H54 (cell line): ENCODE data around the gene KSR2.

Experiments
- DNase-seq: peaks from one replicate; pipeline ENCODE4 v3.0.0; 2011; ENCODE audit warnings: low spot score, mixed read lengths; ENCODE audit not compliant: insufficient read length
- FAIRE-seq: peaks from 3 replicates; lab custom pipeline; 2011; peaks lifted over from hg19 to GRCh38; lab: Jason Lieb, UNC
- POLR2A ChIP-seq: IDR thresholded peaks from 2 replicates; pipeline ENCODE4 v1.6.1; 2011; ENCODE audit warnings: low read depth, mild to moderate bottlenecking, low read length

Gene KSR2

DNA sequence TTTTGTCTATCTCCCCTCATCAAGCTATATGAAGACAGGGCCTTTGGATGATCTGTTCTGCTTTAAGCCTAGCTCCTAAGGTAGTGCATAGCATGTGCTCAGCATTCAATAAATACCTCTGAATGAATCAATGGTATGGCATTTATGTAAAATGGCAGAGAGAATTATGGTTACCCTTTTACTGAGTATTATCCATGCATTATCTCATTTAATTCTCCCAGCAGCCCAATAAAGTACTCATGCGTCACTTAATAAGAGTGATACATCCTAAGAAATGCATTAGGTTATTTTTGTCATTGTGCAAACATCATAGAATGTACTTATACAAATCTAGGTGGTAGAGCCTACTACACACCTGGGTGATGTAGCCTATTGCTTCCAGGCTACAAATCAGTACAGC is 269.7 kb downstream of the KSR2 start:
- DNase-seq (no peak), FAIRE-seq (no peak)
- TF ChIP-seq POLR2A: no peak

DNA sequence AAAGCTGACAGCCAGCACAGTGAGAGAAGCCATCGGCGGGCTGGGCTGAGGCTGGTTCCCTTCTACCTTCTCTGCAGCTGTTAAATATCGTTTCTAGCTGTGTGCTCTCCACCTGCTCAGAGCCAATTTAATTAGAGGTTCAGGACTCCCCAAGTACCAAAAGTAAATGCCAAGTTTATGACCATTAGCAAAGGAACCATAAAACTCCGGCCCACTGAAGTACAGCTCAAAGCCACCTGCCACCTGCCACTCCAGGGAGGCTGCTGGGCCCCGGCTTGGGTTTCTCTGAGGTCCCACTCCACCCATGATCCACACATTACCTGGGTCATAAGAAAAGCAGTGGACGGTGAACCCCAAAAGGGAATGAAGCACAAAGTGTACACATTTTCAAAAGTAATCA is 272.8 kb downstream of the KSR2 start:
- FAIRE-seq (no peak), DNase-seq (no peak)
- TF ChIP-seq POLR2A: no peak

DNA sequence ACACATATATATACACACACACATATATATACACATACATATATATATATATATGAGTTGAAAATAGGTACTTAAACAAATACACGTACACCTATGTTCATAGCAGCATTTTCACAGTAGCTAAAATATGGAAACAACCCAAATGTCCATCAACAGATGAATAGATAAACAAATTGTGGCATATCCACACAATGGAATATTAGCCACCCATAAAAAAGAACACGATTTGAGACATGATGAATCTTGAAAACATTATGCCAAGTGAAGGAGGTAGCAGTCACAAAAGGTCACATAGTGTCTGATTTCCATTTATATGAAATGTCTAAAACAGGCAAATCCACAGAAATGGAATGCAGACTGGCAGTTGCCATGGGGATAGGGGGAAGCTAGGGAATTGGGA is 276.3 kb downstream of the KSR2 start:
- no peak for DNase-seq
- TF ChIP-seq POLR2A: no peak
- no peak for FAIRE-seq

DNA sequence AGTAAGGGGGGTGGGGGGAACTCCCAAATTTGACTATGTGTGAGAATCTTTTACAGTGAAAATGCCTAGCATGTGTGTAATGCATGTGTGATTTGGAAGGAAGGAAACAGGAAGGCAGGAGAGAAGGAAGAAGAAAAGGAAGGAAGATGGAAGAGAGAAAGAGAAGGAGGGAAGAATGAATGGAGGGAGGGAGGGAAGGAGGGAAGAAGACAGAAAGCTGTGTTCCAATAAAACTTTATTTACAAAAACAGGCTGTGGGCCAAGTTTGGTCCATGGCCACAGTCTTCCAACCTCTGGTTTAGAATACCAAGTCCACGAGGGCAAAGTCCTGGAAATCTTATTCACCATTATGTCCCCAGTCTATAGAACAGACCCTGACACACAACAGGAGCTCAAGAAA is 278.9 kb downstream of the KSR2 start:
- TF ChIP-seq POLR2A: no peak
- no peak for DNase-seq
- no peak for FAIRE-seq

DNA sequence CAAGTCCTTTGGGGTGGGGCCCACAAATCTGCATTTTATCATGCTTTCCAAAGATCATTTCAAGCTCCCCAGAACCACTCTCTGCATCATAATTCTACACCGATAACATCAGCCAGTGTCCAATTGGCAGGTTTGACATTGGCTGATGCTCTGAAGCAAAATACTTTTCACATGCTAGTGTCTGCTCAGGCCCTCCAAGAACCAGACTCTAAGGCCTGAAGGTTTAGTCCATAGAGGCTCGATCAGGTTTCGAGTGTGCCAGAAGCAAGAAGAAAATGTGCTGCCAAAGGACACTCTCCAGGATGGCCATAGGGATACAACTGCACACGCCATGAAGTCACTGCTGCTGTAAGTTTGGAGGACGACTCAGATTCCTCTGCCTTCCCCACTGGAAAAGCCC is 280.3 kb downstream of the KSR2 start:
- no peak for FAIRE-seq
- TF ChIP-seq POLR2A: no peak

DNA sequence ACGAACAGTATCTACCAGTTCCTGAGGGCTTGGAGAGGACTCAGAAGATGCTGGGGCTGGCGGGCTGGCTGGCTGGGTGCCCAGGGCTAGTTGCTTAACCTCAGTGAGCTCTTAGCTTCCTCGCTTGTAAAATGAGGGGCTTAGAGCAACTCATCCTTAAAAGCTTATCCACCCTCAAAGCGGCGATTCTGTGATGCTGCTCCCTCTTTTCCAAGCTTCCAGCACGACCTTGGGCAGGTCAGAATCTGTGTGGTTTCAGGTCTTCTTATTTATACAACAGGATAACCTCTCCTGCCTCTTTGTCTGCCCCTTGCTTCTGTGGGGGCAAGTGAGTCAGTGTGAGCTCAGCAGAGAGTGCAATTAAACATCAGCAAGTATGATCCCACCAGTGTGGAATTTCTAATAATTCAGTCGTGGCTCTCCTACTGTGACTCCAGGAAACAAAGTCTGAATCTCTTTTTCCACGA is 281.8 kb downstream of the KSR2 start:
- FAIRE-seq (no peak), DNase-seq (peak; percentile 59)
- no peak for TF ChIP-seq POLR2A

More for the DNA sequence above, 280.3 kb downstream of the KSR2 start:
- DNase-seq: no peak

DNA sequence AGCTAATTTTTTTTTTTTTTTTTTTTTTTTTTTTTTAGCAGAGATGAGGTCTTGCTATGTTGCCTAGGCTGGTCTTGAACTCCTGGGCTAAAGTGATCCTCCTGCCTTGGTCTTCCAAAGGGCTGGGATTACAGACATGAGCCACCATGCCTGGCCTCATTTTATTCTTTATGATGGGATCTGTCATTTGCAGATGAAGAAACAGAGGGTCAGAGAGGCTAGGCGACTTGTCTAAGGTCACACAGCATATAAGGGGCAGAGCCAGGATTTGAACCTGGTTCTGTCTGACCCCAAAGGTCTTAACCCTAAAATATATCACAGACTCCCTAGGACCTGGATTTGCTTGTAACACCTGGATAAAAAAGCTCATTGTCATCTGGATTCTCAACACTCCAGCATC is 282.6 kb downstream of the KSR2 start:
- DNase-seq (no peak), FAIRE-seq (no peak)
- TF ChIP-seq POLR2A: no peak

DNA sequence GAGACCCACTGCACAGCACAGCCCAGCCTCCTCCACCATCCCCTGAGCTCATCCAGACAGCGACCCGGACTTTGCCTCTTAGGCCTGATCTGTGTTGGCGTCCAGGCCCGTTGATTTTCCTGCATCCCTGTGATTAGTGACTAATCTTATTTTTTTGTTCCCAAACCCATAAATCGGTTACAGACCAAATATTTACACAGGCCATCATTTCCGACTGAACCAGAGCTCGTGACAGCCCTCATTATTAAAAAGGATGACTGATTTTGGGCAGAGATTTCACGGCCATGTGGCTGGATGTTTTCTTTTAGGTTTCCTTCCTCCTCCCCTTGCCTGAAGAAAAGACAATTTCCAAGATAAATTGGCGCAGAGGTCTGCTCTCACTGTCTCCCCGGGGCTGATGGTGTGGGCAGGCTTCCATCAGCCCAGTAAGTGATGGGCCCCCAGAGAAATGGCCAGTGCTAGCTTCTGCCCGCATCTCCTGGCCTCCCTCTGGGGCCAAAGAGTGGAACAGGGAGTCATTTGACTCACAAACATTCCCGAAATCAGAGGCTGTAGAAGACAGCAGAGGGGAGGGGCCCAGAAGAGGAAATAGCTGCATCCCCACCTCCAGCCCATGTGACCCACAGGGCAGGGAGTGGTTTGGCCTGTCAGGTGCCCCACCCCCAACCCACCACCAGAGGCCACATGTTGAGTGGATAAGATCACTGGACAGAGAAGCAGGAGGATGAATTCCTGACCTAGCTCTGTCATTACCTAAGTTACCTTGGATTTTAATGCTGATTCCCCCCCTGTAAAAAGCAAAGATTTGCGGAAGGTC is 283.5 kb downstream of the KSR2 start:
- 0 out of 2 replicates have a peak, but pooled peaks have one; percentile 21 for TF ChIP-seq POLR2A
- no peak for FAIRE-seq

DNA sequence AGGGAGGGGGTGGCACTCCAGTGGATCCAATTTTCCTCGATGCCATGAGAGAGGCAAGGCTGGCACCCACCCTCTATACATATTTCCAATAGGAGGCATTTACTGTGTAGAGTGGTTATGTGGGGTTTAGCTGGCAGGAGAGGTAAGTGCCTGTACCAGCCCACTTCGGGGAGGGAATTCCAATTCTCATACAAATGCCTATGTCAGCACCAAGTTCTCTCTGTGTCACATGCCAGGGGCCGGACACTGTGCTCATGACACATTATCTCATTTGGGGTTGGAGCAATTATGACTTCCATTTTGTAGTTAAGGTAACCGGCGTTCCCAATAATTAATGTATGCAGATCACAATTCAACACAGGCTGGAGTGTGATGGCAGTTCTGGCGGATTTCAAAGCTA is 284.3 kb downstream of the KSR2 start:
- TF ChIP-seq POLR2A: no peak
- no peak for DNase-seq
- no peak for FAIRE-seq

More for the DNA sequence above, 283.5 kb downstream of the KSR2 start:
- DNase-seq: peak; percentile 66

DNA sequence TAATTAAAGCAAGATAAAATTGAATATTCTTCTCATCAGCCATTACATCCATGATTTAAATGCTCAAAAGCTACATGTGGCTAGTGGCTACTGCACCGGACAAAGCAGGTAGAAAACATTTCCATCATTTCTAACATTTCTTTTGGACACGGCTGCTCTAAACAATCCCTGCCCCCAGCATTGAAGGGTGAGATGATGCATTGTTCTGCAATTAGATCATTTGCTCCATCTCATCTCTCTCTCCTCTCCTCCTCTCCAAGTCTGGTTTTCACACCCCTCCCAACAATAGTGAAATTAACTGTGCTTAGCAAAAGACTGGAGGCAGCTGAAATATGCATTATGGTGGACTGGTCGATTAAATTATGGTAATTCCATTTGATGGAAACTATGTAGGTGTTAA is 288.5 kb downstream of the KSR2 start:
- FAIRE-seq (no peak), DNase-seq (no peak)
- no peak for TF ChIP-seq POLR2A

DNA sequence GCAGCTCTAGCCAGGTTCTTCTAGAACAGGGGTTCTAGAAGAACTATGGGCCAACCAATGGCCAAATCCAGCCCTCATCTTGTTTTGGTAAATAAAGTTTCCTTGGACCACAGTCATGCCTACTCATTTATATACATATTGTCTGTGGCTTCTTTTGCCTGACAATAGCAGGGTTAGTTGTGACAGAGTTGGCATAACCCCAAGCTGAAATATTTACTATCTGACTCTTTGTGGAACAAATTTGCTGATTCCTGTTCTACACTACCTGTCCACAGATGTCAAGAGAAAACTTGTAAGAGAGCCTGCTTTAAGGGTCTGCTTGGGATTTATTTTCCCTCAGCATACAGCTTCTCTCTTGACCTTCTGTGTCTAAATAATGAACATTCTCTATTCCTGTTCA is 289.0 kb downstream of the KSR2 start:
- no peak for FAIRE-seq

DNA sequence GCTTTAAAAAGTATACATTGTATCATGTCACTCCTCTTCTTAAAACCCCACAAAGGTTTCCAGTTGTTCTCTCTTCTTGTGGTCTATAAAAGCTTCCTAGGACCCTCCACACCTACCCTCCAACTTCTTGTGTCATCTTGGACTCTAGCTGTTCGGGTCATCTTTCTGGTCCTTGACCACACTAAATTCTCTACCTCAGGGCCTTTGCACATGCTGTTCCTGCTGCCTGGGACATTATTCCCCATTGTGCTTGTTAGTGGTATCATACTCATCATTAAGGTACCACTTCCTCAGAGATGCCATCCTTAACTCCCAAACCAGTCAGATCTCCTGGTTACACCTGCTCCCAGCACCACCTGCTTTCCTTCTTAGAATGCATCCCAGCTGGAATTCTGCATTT is 294.0 kb downstream of the KSR2 start:
- FAIRE-seq (no peak), DNase-seq (no peak)
- TF ChIP-seq POLR2A: no peak

More for the DNA sequence above, 289.0 kb downstream of the KSR2 start:
- TF ChIP-seq POLR2A: no peak
- DNase-seq: no peak

DNA sequence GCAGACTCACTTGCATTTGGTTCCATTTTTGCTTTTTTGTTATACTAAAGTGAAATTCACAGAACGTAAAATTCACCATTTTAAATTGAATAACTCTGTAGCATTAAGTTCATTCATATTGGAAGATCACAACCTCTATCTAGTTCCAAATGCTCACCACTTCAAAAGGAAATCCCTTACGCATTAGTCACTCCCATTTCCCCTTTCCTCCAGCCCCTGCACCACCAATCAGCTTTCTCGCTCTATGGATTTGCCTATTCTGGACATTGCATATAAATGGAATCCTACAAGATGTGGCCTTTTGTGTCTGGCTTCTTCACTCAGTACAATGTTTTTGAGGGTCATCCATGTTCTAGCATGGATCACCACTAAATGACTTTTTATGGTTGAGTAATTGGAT is 294.5 kb downstream of the KSR2 start:
- FAIRE-seq (no peak), DNase-seq (no peak)
- TF ChIP-seq POLR2A: no peak

DNA sequence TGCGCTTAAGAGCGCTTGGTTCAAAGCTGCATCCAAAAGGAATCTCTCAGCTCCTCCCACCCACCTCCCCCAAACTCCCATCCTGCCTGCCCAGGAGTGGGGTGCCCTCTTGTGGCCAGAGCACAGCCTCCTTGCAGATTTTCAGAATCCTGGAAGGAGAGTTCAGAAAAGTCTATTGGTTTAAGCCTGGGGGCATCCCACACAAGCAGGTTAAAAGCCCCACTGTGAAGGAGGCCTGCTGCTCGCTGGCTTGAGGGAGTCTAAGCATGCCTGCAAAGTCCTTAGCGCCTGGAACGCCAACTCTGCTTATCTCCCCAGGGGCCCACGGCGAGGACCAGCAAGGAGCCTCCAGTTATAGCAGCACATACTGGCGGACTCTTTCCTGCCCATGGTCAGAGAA is 297.1 kb downstream of the KSR2 start:
- no peak for TF ChIP-seq POLR2A
- peak; percentile 23 for DNase-seq
- no peak for FAIRE-seq

DNA sequence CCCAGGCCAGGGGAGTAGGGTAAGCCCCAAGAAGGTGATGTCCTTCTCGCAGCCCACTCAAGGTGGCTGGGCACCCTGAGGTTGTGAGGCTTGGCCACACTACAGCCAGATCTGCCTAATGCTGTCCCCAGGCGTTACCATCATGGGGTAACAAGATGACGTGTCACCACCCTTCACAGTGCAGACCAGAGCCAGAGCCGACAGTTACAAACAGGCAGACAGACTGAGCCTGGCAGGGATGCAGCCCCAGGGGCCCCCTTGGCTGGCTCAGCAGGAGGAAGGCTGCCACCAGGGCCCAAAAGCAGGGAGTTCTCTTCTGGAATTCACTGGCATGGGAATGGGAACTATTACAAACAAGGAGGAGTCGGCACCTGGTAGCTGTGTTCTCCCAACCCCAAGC is 304.6 kb downstream of the KSR2 start:
- TF ChIP-seq POLR2A: no peak
- no peak for DNase-seq
- FAIRE-seq: no peak
